Activated naive CD8-positive, alpha-beta T cell (primary cell): ENCODE measurements around the gene PCMT1.
"Not testable (repeated sequence)": the region's sequence is repeated elsewhere in the genome, so short reads cannot be mapped to it uniquely, and the experiment has no call there.

Experiments used
- H3K27ac Mint-ChIP-seq: one replicate; pipeline ENCODE4 v1.8.0; 2021; ENCODE audit warnings: mixed read lengths
- H3K27me3 Mint-ChIP-seq: one replicate; pipeline ENCODE4 v1.8.0; 2021; ENCODE audit warnings: mixed read lengths
- H3K36me3 Mint-ChIP-seq: one replicate; pipeline ENCODE4 v1.8.0; 2021; ENCODE audit warnings: mixed read lengths
- H3K4me1 Mint-ChIP-seq: one replicate; pipeline ENCODE4 v1.8.0; 2021; ENCODE audit warnings: low read depth, mixed read lengths
- H3K4me3 Mint-ChIP-seq: one replicate; pipeline ENCODE4 v1.8.0; 2021; ENCODE audit warnings: mild to moderate bottlenecking, mixed read lengths
- H3K9me3 Mint-ChIP-seq: one replicate; pipeline ENCODE4 v1.8.0; 2021; ENCODE audit warnings: low read depth, mixed read lengths

PCMT1 gene

DNA sequence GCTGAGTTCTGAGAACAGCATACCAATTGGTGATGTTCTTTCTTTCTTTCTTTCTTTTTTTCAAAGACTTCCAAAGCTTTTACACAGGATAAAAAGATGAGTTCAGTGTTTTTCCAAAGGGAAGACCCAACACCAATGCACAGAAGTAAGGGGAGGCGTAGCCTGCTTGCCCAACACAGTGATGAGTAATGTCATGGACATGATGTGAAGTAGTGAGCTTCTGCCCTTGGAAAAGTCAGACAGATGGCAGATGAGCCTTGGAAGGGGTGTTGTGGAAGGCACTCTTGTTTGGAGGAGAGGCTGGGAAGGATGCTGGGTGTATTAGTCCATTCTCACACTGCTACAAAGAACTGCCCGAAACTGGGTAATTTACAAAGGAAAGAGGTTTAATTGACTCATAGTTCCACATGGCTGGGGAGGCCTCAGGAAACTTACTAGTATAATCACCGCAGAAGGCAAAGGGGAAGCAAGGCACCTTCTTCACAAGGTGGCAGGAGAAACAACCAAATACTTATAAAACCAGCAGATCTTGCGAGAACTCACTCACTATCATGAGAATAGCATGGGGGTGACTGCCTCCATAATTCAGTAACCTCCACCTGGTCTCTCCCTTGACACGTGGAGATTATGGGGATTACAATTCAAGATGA is 102.0 kb downstream of the PCMT1 start:
- H3K27me3 Mint-ChIP-seq: peaks cover 3% of the 10 kb centered on the region
- H3K36me3 Mint-ChIP-seq: no peaks in the 10 kb centered on the region
- H3K4me3 Mint-ChIP-seq: no peak overlapping the region
- no peaks in the 10 kb centered on the region for H3K9me3 Mint-ChIP-seq
- no peak overlapping the region for H3K27ac Mint-ChIP-seq
- peaks cover 10% of the 10 kb centered on the region for H3K4me1 Mint-ChIP-seq

DNA sequence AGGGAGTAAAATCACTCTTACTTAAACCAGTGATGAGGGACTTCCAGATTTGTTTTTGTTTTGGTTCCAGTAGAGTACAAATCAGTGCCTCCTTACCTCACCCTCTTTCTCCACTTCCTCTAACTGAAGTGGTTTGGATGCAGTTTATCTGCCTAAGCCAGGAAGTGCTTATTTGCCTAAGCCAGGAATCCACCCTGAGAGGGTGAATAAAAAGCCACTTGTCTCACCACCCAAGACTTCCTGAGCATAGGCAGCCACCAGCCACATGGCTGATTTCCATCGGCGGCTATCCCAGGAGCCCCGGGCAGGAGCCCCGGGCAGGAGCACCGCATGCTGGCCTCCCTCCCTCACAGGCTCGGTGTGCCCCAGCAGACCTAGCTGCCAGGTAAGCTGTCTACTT is 102.6 kb downstream of the PCMT1 start:
- Mint-ChIP-seq H3K4me3 (no peak overlapping the region), H3K9me3 (no peaks in the 10 kb centered on the region), H3K27ac (no peak overlapping the region), H3K27me3 (peaks cover 3% of the 10 kb centered on the region), H3K36me3 (no peaks in the 10 kb centered on the region), H3K4me1 (peaks cover 10% of the 10 kb centered on the region)

DNA sequence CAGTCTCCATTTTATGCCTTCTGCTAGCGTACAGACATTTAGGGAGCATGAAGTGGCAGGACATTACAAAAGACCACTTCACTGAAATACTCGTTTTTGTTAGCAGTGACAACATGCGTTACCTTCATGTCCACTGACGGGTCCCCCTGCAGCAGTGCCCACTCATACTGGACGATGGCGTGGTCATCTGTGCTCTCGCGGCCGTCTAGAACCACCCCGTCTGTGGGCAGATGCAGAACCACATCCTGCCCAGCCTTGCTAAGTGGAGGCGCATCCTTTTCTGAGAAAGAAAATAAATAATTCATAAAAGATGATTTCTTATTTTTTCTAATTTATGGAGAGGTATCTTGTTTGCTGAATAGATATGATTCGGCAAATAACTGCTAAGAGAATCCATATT is 103.3 kb downstream of the PCMT1 start:
- Mint-ChIP-seq H3K4me3 (no peak overlapping the region), H3K36me3 (no peaks in the 10 kb centered on the region), H3K4me1 (peaks cover 10% of the 10 kb centered on the region), H3K27ac (no peak overlapping the region), H3K9me3 (no peaks in the 10 kb centered on the region), H3K27me3 (peaks cover 3% of the 10 kb centered on the region)

DNA sequence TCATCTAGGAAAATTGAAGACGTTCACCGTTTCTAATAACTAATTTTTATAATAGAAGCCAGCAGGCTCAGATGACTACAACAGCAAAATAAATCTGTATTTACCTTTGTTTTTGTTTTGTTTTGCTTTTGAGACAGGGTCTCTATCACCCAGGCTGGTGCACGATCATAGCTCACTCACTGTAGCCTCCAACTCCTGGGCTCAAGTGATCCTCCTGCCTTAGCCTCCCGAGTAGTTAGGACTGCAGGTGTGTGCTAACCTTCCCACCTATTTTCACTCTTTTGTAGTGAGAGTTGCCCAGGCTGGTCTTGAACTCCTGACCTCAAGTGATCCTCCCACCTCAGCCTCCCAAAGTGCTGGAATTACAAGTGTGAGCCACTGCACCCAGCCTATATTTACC is 104.5 kb downstream of the PCMT1 start:
- H3K4me3 Mint-ChIP-seq, H3K27me3 Mint-ChIP-seq, H3K4me1 Mint-ChIP-seq, H3K9me3 Mint-ChIP-seq, H3K36me3 Mint-ChIP-seq, H3K27ac Mint-ChIP-seq: not testable (repeated sequence)

DNA sequence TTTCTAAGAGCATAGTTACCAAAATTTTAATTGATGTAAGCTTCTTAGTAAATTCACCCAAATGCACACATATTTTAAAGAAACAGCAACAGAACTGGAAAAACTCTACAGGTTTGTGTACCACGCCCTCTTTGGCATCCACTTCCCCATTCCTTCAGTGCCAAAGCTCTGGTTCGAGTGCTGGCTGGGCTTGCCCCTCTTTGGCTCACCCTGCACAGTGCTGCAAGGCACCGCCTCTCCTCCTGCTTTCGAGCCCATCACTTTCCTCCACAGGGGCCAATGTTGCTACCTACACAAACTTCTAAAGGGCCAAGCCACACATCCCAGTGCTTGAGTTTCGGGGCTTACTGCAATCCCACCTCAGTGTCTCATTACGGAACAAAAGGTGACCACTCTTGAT is 105.0 kb downstream of the PCMT1 start:
- Mint-ChIP-seq H3K36me3 (no peaks in the 10 kb centered on the region), H3K27me3 (peaks cover 5% of the 10 kb centered on the region), H3K27ac (no peak overlapping the region), H3K4me3 (no peak overlapping the region), H3K9me3 (no peaks in the 10 kb centered on the region), H3K4me1 (peaks cover 10% of the 10 kb centered on the region)

DNA sequence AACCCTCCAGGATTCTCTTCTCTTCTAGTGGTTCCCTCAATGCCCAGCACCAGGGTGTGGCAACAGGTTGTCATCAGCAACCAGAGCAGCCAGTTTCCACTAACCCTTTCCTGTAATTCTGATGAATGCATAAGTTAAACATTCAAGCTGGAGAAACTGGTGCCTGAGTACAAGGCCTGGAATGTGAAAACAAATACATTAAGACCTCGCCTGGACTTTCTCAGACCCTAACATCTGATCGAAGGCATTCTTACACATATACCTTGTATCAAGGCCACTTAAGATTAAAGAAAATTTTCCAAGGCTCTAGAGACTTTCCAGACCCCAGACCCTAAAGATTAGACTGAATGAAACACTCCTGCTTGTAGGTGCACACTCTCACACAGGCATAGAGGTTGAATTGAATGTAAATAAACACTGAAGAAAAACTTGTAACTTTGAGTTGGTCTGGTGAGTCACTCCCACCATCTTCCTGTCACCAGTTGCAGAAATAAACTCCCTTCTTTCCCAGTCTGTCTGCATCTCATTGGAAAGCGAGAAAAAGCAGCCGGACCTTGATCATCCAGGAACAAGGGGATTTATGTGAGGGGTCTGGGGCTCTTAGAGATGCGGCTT is 105.6 kb downstream of the PCMT1 start:
- H3K9me3 Mint-ChIP-seq: no peaks in the 10 kb centered on the region
- H3K36me3 Mint-ChIP-seq: no peaks in the 10 kb centered on the region
- H3K4me3 Mint-ChIP-seq: no peak overlapping the region
- peaks cover 10% of the 10 kb centered on the region for H3K4me1 Mint-ChIP-seq
- peaks cover 4% of the 10 kb centered on the region for H3K27me3 Mint-ChIP-seq
- no peak overlapping the region for H3K27ac Mint-ChIP-seq

DNA sequence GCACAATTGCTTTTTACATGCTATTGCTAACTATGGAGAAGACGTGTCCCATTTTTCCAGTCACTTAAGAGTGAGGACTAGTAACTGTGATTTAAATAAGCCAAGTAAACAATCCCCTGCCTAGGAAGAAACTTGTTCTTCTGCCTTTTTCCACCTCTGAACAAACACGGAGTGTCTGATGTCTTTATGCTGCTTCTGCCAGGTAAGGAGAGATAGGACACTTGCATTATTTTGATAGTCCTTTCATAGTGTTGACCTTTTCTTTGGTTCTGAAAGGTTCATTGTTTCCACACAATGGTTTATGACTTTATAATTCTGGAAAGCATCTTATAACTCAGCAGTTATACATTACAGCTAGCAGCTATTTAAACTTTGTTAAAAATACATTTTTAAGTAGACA is 106.2 kb downstream of the PCMT1 start:
- Mint-ChIP-seq H3K36me3 (no peaks in the 10 kb centered on the region), H3K27me3 (peaks cover 7% of the 10 kb centered on the region), H3K4me3 (no peak overlapping the region), H3K9me3 (no peaks in the 10 kb centered on the region), H3K4me1 (peaks cover 10% of the 10 kb centered on the region), H3K27ac (no peak overlapping the region)

DNA sequence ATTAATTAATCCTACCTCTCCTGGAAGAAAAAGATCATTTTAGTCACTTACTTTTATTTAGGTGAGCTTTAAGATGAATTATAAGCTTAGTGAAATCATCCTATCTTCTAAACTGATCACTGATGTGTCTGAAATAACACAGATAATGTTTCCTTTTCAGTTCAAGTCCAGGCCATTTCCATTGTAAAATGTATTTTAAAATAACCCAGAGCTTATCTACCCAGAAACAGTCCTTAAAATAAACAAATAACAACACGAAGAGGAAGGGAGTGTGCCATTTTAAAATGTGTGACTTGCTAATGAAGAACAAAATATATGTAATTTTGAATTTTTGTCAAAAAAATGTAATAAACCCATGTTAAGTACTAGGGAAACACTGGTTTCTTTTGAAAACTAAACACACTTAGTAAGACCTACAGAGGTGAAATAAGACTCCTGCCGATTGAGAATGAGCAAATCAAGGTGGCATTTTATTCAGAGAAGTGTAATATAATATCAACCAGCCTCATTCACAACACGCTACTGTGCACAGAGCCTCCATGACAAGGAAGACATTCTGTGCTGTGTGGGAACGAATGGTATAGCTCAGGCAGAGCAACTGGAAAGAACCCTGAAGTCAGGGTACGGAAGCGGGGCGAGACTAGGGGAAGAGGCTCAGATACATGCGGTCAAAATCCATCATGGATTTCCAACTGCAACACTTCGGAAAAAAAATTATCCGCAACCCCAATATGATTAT is 106.9 kb downstream of the PCMT1 start:
- Mint-ChIP-seq H3K27ac (no peak overlapping the region), H3K9me3 (no peaks in the 10 kb centered on the region), H3K27me3 (peaks cover 13% of the 10 kb centered on the region), H3K4me3 (no peak overlapping the region), H3K4me1 (peaks cover 8% of the 10 kb centered on the region), H3K36me3 (no peaks in the 10 kb centered on the region)

DNA sequence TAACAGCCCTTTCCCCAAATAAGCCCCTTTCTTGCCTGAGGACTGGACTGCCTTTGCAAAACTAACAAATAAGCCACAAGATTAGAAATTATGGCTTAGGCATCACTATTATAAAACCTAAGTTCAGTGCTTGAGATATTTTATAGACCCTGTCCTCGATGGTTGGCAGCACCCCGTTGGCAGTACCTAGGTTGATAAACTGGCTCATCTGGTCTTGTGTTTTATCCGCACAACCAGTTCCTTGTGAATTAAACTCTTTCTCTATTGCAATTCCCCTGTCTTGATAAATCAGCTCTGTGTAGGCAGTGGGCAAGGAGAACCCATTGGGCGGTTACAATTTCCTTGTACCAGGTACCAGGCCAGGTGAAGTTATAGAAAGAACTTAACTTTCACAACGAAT is 108.0 kb downstream of the PCMT1 start:
- H3K27me3 Mint-ChIP-seq: peaks cover 16% of the 10 kb centered on the region
- H3K4me3 Mint-ChIP-seq: no peak overlapping the region
- H3K9me3 Mint-ChIP-seq: no peaks in the 10 kb centered on the region
- H3K4me1 Mint-ChIP-seq: peaks cover 3% of the 10 kb centered on the region
- no peak overlapping the region for H3K27ac Mint-ChIP-seq
- no peaks in the 10 kb centered on the region for H3K36me3 Mint-ChIP-seq

DNA sequence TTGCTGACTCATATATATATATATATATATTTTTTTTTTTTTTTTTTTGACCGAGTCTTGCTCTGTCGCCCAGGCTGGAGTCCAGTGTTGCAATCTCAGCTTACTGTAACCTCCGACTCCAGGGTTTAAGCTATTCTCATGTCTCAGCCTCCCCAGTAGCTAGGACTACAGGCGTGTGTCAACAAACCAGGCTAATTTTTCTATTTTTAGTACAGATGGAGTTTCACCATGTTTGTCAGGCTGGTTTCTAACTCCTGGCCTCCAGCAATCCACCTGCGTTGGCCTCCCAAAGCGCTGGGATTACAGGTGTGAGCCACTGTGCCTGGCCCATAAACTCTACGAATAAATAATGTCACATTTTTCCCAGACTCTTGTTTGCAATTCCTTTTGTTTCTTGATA is 109.8 kb downstream of the PCMT1 start:
- Mint-ChIP-seq H3K27me3 (peaks cover 16% of the 10 kb centered on the region), H3K27ac (no peak overlapping the region), H3K9me3 (no peaks in the 10 kb centered on the region), H3K4me3 (no peak overlapping the region), H3K36me3 (no peaks in the 10 kb centered on the region), H3K4me1 (peaks cover 5% of the 10 kb centered on the region)

DNA sequence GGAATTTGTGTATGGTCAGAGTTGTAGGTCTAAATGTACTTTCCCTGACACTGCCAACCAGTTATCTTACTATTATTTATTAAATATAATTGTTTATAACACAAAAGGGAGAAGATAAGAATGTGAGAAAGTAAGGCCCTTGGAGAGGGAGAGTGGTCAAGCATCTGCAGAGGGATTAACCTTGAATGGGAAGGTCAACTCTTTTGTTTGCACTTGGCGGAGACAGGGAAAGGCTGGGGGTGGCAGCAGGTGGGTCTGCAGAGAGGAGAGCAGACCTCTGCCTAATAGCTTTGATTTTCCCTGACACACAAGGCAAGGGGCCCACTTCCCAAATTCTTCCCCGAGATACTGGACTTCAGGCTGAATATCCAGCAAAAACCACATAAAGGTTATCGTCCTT is 110.4 kb downstream of the PCMT1 start:
- no peaks in the 10 kb centered on the region for H3K9me3 Mint-ChIP-seq
- H3K27me3 Mint-ChIP-seq: peaks cover 16% of the 10 kb centered on the region
- H3K4me1 Mint-ChIP-seq: peaks cover 8% of the 10 kb centered on the region
- no peaks in the 10 kb centered on the region for H3K36me3 Mint-ChIP-seq
- H3K4me3 Mint-ChIP-seq: no peak overlapping the region
- no peak overlapping the region for H3K27ac Mint-ChIP-seq

DNA sequence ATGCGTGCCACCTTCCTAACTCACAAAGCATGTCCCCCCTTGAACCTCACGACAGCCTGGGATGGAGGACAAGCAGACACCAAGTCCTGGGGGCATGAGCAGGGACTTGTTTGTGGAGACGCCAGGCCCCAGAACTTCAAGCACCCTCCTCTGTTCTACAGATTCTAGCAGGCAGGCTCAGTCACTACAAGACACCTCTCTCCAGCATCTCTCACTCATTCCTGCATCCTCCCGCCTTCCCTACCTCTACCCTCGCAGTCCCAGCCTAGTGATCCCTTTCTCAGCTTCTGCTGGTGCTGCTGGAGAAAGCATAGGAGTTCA is 110.9 kb downstream of the PCMT1 start:
- H3K4me1 Mint-ChIP-seq: peaks cover 8% of the 10 kb centered on the region
- H3K36me3 Mint-ChIP-seq: no peaks in the 10 kb centered on the region
- H3K27me3 Mint-ChIP-seq: peaks cover 16% of the 10 kb centered on the region
- no peaks in the 10 kb centered on the region for H3K9me3 Mint-ChIP-seq
- H3K27ac Mint-ChIP-seq: no peak overlapping the region
- no peak overlapping the region for H3K4me3 Mint-ChIP-seq
